GM23338 (cell line): ENCODE measurements around the gene RXFP4. TPM values are rescaled to one million over a fixed set of nuclear protein-coding genes. Genes with fewer than 3 reads are reported as not detected.
"Not testable (repeated sequence)": the region's sequence is repeated elsewhere in the genome, so short reads cannot be mapped to it uniquely, and the experiment has no call there.

Experiments used
- ATAC-seq: fragments of 200-7000 bp; cut with Tn5 transposase; 3 replicates; pipeline ENCODE4 v1.9.1; 2020
- DNase-seq: peaks from one replicate; pipeline ENCODE4 v3.0.0-alpha.2; 2015; ENCODE audit warnings: low spot score
- H2AFZ ChIP-seq: fragments of 200-600 bp; sonication (generic); 2 replicates; pipeline ENCODE4 v1.8.0; 2016; ENCODE audit warnings: antibody characterized with exemption, mild to moderate bottlenecking, moderate library complexity
- H3F3A ChIP-seq: fragments of 200-600 bp; sonication (generic); replicated peaks from 2 replicates; pipeline ENCODE4 v1.8.0; 2017; ENCODE audit warnings: antibody characterized with exemption, mixed run types, low read depth
- H3K27ac ChIP-seq: fragments of 200-600 bp; sonication (generic); 2 replicates; pipeline ENCODE4 v1.6.1; 2016; ENCODE audit warnings: low read depth
- H3K27me3 ChIP-seq: fragments of 200-600 bp; sonication (generic); 2 replicates; pipeline ENCODE4 v1.8.0; 2016; ENCODE audit warnings: mild to moderate bottlenecking, mixed run types, moderate library complexity; ENCODE audit not compliant: insufficient read depth
- H3K36me3 ChIP-seq: fragments of 200-600 bp; sonication (generic); 2 replicates; pipeline ENCODE4 v1.8.0; 2016; ENCODE audit warnings: mild to moderate bottlenecking; ENCODE audit not compliant: insufficient read depth
- H3K4me1 ChIP-seq: fragments of 200-600 bp; sonication (generic); 2 replicates; pipeline ENCODE4 v1.8.0; 2016; ENCODE audit warnings: mild to moderate bottlenecking, moderate library complexity; ENCODE audit not compliant: insufficient read depth
- H3K4me2 ChIP-seq: fragments of 200-600 bp; sonication (generic); 2 replicates; pipeline ENCODE4 v1.7.1; 2017; ENCODE audit warnings: mixed run types
- H3K4me3 ChIP-seq: fragments of 200-600 bp; sonication (generic); 2 replicates; pipeline ENCODE4 v1.6.1; 2016; ENCODE audit warnings: mixed run types
- H3K79me2 ChIP-seq: fragments of 200-600 bp; sonication (generic); replicated peaks from 2 replicates; pipeline ENCODE4 v1.8.0; 2017; ENCODE audit warnings: mild to moderate bottlenecking; ENCODE audit not compliant: insufficient read depth
- H3K9me2 ChIP-seq: fragments of 200-600 bp; sonication (generic); 2 replicates; pipeline ENCODE4 v1.8.0; 2017; ENCODE audit not compliant: insufficient read depth
- H4K20me1 ChIP-seq: fragments of 200-600 bp; sonication (generic); replicated peaks from 2 replicates; pipeline ENCODE4 v1.8.0; 2017; ENCODE audit warnings: mild to moderate bottlenecking; ENCODE audit not compliant: insufficient read depth
- H3K27ac Mint-ChIP-seq: 2 replicates; pipeline ENCODE4 v1.8.0; 2020; ENCODE audit warnings: inconsistent platforms, mild to moderate bottlenecking, moderate library complexity, mixed read lengths
- H3K27me3 Mint-ChIP-seq: 3 replicates; pipeline ENCODE4 v1.8.0; 2022; ENCODE audit warnings: low read depth, mild to moderate bottlenecking, moderate library complexity, mixed read lengths, inconsistent platforms; ENCODE audit not compliant: insufficient read depth, poor library complexity
- H3K36me3 Mint-ChIP-seq: 3 replicates; pipeline ENCODE4 v1.8.0; 2021; ENCODE audit warnings: low read depth, mild to moderate bottlenecking, inconsistent platforms, moderate library complexity, mixed read lengths
- H3K4me1 Mint-ChIP-seq: 3 replicates; pipeline ENCODE4 v1.8.0; 2020; ENCODE audit warnings: mild to moderate bottlenecking, inconsistent platforms, mixed read lengths
- H3K4me3 Mint-ChIP-seq: 3 replicates; pipeline ENCODE4 v1.8.0; 2021; ENCODE audit warnings: moderate library complexity, mild to moderate bottlenecking, inconsistent platforms, mixed read lengths
- H3K9me3 Mint-ChIP-seq: 3 replicates; pipeline ENCODE4 v1.8.0; 2020; ENCODE audit warnings: moderate library complexity, mild to moderate bottlenecking, inconsistent platforms, mixed read lengths
- CREB1 ChIP-seq: fragments of 250-450 bp; sonication (Bioruptor Pico); IDR thresholded peaks from 2 replicates; pipeline ENCODE4 v1.5.0; 2020; ENCODE audit warnings: low read depth, mild to moderate bottlenecking, moderate library complexity
- EZH2 ChIP-seq: fragments of 200-600 bp; sonication (generic); IDR thresholded peaks from one replicate; pipeline ENCODE4 v1.8.0; 2017; ENCODE audit warnings: antibody characterized with exemption, mild to moderate bottlenecking, low read depth; ENCODE audit not compliant: unreplicated experiment
- POLR2AphosphoS5 ChIP-seq: IDR thresholded peaks from 2 replicates; pipeline ENCODE4 v1.6.1; 2016; ENCODE audit warnings: antibody characterized with exemption, low read depth
- ZNF331 ChIP-seq: fragments of 250-450 bp; sonication (Bioruptor Pico); IDR thresholded peaks from 2 replicates; pipeline ENCODE4 v1.5.0; 2020; ENCODE audit warnings: low read depth, mild to moderate bottlenecking, moderate library complexity
- polyA plus RNA-seq: library from polyadenylated mRNA; unstranded; fragments of >200 nt; fragmentation: Nextera tagmentation; extraction: Ambion mirVana; gene quantifications from 2 replicates; pipeline ENCODE4 v1.2.1, GENCODE V29; 2016
- total RNA-seq: library from RNA; depleted of rRNA; stranded (reverse); fragments of >200 nt; shearing (Covaris generic); gene quantifications from 2 replicates; pipeline ENCODE4 v1.2.3, GENCODE V29; 2014
- TF ChIP-seq, protein P1 (sequence below): IDR thresholded peaks from one replicate; pipeline ENCODE4 v1.6.1; 2018; ENCODE audit warnings: antibody characterized with exemption; ENCODE audit not compliant: unreplicated experiment
- TF ChIP-seq, protein P2 (sequence below): IDR thresholded peaks from 2 replicates; pipeline ENCODE4 v1.6.1; 2016; ENCODE audit warnings: antibody characterized with exemption
- TF ChIP-seq, protein P3 (sequence below), 2 experiments: fragments of 200-600 bp in 1 of 2; sonication (generic) in 1 of 2; conservative IDR thresholded peaks; 2 replicates each; pipeline versions ENCODE4 v1.5.1 to v1.6.1; 2016 to 2017; ENCODE audit warnings: antibody characterized with exemption in 2 of 2, low read depth in 2 of 2, mild to moderate bottlenecking in 2 of 2, moderate library complexity in 1 of 2

RXFP4 gene
- total and polyA plus RNA-seq, 2 experiments from 2014 or later = not detected

DNA sequence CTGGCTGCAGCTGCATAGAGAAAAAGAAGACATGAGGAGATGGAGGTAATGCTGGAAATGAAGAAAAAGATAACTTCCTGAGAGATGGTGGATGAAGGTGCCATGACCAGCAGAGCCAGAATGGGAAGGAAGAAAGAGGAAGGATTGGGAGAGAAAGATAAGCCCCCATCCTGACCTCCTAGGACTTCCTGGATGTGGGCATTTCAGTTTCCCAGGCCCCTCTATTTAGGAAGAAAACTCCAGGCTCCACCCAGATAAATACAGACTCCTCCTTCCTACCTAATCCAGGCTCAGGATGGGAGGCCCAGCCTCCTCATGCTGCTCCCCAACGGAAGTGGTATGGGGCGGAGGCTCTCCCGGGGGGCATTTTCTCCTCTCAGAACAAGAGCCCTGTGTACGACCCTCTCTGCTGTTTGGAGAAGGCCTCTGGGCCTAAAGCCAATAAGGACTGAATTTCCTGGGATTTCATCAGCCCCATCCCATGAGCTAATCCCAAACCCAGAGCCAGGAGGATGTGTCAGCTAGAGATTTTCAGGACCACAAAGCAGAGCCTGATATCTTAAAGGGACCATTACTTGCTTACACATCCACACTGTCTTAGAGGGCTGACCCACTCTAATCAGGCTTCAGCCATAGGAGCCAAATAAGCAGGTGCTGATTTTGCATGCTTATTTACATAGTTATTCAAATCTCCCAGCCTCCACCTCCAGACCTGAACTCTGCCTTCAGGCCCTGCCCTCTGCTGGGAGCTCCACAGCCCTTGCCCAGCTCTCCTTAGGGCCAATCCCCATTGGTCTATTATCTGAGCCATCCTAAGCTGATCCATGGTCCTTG, 42.0 kb downstream of the RXFP4 start:
- peak overlapping the region; percentile 97 for H3K27ac Mint-ChIP-seq
- peaks cover 15% of the 10 kb centered on the region for H3K27me3 Mint-ChIP-seq
- peak; percentile 66 for ATAC-seq
- TF ChIP-seq, protein P1, sequence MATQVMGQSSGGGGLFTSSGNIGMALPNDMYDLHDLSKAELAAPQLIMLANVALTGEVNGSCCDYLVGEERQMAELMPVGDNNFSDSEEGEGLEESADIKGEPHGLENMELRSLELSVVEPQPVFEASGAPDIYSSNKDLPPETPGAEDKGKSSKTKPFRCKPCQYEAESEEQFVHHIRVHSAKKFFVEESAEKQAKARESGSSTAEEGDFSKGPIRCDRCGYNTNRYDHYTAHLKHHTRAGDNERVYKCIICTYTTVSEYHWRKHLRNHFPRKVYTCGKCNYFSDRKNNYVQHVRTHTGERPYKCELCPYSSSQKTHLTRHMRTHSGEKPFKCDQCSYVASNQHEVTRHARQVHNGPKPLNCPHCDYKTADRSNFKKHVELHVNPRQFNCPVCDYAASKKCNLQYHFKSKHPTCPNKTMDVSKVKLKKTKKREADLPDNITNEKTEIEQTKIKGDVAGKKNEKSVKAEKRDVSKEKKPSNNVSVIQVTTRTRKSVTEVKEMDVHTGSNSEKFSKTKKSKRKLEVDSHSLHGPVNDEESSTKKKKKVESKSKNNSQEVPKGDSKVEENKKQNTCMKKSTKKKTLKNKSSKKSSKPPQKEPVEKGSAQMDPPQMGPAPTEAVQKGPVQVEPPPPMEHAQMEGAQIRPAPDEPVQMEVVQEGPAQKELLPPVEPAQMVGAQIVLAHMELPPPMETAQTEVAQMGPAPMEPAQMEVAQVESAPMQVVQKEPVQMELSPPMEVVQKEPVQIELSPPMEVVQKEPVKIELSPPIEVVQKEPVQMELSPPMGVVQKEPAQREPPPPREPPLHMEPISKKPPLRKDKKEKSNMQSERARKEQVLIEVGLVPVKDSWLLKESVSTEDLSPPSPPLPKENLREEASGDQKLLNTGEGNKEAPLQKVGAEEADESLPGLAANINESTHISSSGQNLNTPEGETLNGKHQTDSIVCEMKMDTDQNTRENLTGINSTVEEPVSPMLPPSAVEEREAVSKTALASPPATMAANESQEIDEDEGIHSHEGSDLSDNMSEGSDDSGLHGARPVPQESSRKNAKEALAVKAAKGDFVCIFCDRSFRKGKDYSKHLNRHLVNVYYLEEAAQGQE = no peak
- TF ChIP-seq POLR2AphosphoS5 (no peak; the same call in 1 of the 2 replicates), EZH2 (no peak)
- TF ChIP-seq, protein P2, sequence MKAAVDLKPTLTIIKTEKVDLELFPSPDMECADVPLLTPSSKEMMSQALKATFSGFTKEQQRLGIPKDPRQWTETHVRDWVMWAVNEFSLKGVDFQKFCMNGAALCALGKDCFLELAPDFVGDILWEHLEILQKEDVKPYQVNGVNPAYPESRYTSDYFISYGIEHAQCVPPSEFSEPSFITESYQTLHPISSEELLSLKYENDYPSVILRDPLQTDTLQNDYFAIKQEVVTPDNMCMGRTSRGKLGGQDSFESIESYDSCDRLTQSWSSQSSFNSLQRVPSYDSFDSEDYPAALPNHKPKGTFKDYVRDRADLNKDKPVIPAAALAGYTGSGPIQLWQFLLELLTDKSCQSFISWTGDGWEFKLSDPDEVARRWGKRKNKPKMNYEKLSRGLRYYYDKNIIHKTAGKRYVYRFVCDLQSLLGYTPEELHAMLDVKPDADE = no peak
- TF ChIP-seq, protein P3, sequence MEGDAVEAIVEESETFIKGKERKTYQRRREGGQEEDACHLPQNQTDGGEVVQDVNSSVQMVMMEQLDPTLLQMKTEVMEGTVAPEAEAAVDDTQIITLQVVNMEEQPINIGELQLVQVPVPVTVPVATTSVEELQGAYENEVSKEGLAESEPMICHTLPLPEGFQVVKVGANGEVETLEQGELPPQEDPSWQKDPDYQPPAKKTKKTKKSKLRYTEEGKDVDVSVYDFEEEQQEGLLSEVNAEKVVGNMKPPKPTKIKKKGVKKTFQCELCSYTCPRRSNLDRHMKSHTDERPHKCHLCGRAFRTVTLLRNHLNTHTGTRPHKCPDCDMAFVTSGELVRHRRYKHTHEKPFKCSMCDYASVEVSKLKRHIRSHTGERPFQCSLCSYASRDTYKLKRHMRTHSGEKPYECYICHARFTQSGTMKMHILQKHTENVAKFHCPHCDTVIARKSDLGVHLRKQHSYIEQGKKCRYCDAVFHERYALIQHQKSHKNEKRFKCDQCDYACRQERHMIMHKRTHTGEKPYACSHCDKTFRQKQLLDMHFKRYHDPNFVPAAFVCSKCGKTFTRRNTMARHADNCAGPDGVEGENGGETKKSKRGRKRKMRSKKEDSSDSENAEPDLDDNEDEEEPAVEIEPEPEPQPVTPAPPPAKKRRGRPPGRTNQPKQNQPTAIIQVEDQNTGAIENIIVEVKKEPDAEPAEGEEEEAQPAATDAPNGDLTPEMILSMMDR (conservative IDR thresholded peaks at IDR 0.05; ENCODE audit: low read depth in 2 of 2) = peak in 1 of 2 experiments; percentile 33; a peak in 3 of 4 replicates
- H3K4me1 Mint-ChIP-seq = peaks cover 68% of the 10 kb centered on the region
- H3K4me3 Mint-ChIP-seq = peak overlapping the region; percentile 61
- Histone ChIP-seq H3K4me2 (peak overlapping the region; percentile 72), H3K9me2 (no peaks in the 10 kb centered on the region), H3K79me2 (no peaks in the 10 kb centered on the region), H4K20me1 (no peaks in the 10 kb centered on the region), H3K27ac (peak overlapping the region; percentile 69), H3K27me3 (no peaks in the 10 kb centered on the region), H2AFZ (no peak overlapping the region), H3K4me1 (peaks cover 46% of the 10 kb centered on the region), H3K36me3 (no peaks in the 10 kb centered on the region), H3K4me3 (peak overlapping the region; percentile 33; the same call in 1 of the 2 replicates), H3F3A (peaks cover 16% of the 10 kb centered on the region)
- H3K9me3 Mint-ChIP-seq = peaks cover 3% of the 10 kb centered on the region; the same call in 2 of the 3 replicates
- peaks cover 8% of the 10 kb centered on the region for H3K36me3 Mint-ChIP-seq
- DNase-seq = peak; percentile 74

DNA sequence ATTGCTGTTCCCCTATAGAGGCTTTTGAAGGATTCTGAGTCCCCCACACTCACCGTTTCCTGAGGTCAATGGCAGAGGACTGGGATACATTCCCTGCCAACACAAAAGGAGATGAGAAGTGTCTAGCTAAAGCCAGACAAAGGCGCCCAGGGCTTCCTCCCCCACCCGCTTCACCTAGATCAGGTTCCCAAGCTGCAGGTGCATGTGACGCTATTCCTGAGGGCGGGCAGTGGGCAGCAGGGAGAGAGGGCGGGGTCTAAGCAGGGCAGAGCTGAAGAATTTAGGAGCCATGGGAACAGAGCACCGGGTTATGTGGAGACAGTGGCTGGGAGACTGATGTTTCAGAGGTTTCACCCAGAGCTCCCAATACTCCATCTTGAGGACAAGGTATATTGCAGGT, 42.9 kb downstream of the RXFP4 start:
- no peak for TF ChIP-seq ZNF331 (CRISPR knock-in tag)
- peak; percentile 66; the same call in 1 of the 2 replicates for TF ChIP-seq CREB1
- H3K9me3 Mint-ChIP-seq = peaks cover 5% of the 10 kb centered on the region; the same call in 2 of the 3 replicates
- Histone ChIP-seq H3K4me2 (peak overlapping the region; percentile 72), H3K9me2 (no peaks in the 10 kb centered on the region), H3K79me2 (no peaks in the 10 kb centered on the region), H3K4me1 (peaks cover 44% of the 10 kb centered on the region), H2AFZ (no peak overlapping the region), H3K36me3 (no peaks in the 10 kb centered on the region), H3F3A (peaks cover 15% of the 10 kb centered on the region), H4K20me1 (no peaks in the 10 kb centered on the region), H3K27ac (peak overlapping the region; percentile 69), H3K27me3 (no peaks in the 10 kb centered on the region), H3K4me3 (peak overlapping the region; percentile 33)
- peak overlapping the region; percentile 61 for H3K4me3 Mint-ChIP-seq
- DNase-seq = peak; percentile 97
- peak overlapping the region; percentile 97 for H3K27ac Mint-ChIP-seq
- peak; percentile 85 for ATAC-seq
- H3K4me1 Mint-ChIP-seq = peaks cover 76% of the 10 kb centered on the region
- H3K27me3 Mint-ChIP-seq = peaks cover 15% of the 10 kb centered on the region
- peaks cover 8% of the 10 kb centered on the region for H3K36me3 Mint-ChIP-seq

DNA sequence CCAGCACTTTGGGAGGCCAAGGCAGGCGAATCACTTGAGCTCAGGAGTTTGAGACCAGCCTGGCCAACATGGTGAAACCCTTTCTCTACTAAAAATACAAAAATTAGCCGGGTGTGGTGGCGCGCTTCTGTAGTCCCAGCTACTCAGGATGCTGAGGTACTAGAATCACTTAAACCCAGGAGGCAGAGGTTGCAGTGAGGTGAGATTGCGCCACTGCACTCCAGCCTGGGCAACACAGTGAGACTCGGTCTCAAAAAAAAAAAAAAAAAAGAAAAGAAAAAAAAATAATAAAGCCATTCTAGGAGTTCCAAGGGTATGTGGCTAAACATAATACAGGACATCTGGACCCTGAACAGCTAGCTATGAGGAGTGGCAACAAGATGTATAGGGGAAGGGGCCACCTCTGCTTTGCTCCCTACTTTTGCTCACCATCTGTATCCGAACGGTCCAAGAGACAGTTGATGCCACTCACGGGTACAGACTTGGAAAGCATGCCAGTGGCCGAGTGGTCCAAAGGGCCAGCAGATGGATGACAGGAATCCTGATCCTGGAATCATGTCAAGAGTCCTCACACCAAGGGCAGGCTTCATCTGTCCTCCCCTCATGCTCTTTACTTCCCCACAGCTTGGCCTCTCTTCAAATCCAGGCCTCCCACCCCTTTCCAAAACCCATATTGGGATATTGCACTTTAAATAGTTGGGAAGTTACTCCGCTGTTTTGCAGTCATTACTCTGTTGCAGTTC, 43.6 kb downstream of the RXFP4 start:
- H3K4me1 ChIP-seq = peaks cover 37% of the 10 kb centered on the region
- Mint-ChIP-seq H3K27me3 (peaks cover 11% of the 10 kb centered on the region), H3K4me1 (peaks cover 69% of the 10 kb centered on the region), H3K27ac (peak overlapping the region; percentile 97; the same call in 1 of the 2 replicates)
- not testable (repeated sequence) for H3K9me3 Mint-ChIP-seq, H2AFZ ChIP-seq, H4K20me1 ChIP-seq, H3K27me3 ChIP-seq, H3K4me3 Mint-ChIP-seq, H3K9me2 ChIP-seq, H3F3A ChIP-seq, H3K36me3 ChIP-seq, ATAC-seq, H3K36me3 Mint-ChIP-seq, H3K79me2 ChIP-seq, H3K4me3 ChIP-seq, DNase-seq, H3K27ac ChIP-seq
- peak overlapping the region; percentile 30 for H3K4me2 ChIP-seq
